Measurements from ENCODE around the gene TTC9B.

DNA sequence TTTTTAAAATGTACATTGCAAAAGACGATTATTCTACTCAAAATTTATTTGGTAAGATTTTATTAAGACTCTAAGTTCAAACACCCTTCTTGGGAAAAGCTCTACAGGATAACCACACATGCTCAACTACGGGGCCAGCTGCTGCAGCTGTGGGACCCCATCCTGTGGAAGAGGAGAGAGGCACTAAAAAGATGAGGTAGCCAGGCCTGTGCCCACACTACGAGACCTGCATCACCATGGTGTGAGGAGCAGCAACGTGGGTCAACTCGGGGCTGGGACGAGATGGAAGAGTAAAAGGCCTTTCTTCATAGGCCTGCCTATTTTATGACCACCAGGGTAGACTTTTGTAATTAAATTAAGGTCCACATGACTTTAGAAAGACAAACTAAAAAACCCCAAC is 12.9 kb upstream of the TTC9B start:
- TF ChIP-seq GABPA (IDR thresholded peaks at IDR 0.05 in 1 of 2, conservative IDR thresholded peaks at IDR 0.05 in 1 of 2) (no peak), CTCF (IDR thresholded peaks at IDR 0.05; ENCODE audit: low read depth, low read length, missing input control) (no peak), TAF1 (conservative IDR thresholded peaks at IDR 0.05) (no peak), ZBTB33 (IDR thresholded peaks at IDR 0.05) (no peak), YY1 (IDR thresholded peaks at IDR 0.05) (no peak), MAX (IDR thresholded peaks at IDR 0.05) (no peak), RAD21 (IDR thresholded peaks at IDR 0.05) (no peak), RXRA (IDR thresholded peaks at IDR 0.05) (no peak), FOXA1 (IDR thresholded peaks at IDR 0.05) (no peak), SP1 (IDR thresholded peaks at IDR 0.05) (no peak)
- TF ChIP-seq, protein P1, sequence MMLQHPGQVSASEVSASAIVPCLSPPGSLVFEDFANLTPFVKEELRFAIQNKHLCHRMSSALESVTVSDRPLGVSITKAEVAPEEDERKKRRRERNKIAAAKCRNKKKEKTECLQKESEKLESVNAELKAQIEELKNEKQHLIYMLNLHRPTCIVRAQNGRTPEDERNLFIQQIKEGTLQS (IDR thresholded peaks at IDR 0.05): no peak

All from liver (tissue), 3 donors.